Aorta (tissue), 5 donors: Measurements from ENCODE around the gene EFHD2. TPM values are rescaled to one million over a fixed set of nuclear protein-coding genes. Genes with fewer than 3 reads are reported as not detected.

Source experiments
- ATAC-seq: fragments of 200-7000 bp; cut with Tn5 transposase; one replicate; pipeline ENCODE4 v1.9.1; 2022; ENCODE audit warnings: moderate library complexity; ENCODE audit not compliant: low FRiP score
- DNase-seq, 2 donors: peaks; one replicate each; pipeline ENCODE4 v3.0.0-alpha.2; 2020
- H3K27ac ChIP-seq, 2 donors: one replicate each; pipeline ENCODE4 v1.5.1; 2013; ENCODE audit warnings: low read length in 2 of 2, mild to moderate bottlenecking in 2 of 2, moderate library complexity in 2 of 2, control low read depth in 1 of 2, inconsistent platforms in 1 of 2, low read depth in 1 of 2
- H3K27me3 ChIP-seq, 2 donors: one replicate each; pipeline ENCODE4 v1.6.1; 2013; ENCODE audit warnings: control low read depth in 1 of 2, low read length in 1 of 2, mild to moderate bottlenecking in 1 of 2, moderate library complexity in 1 of 2; ENCODE audit not compliant: insufficient read depth in 2 of 2, control insufficient read depth in 1 of 2
- H3K36me3 ChIP-seq, 2 donors: one replicate each; pipeline ENCODE4 v1.6.1; 2013; ENCODE audit warnings: control low read depth in 1 of 2, low read length in 1 of 2, mild to moderate bottlenecking in 1 of 2; ENCODE audit not compliant: insufficient read depth in 2 of 2, control insufficient read depth in 1 of 2
- H3K4me1 ChIP-seq, 2 donors: one replicate each; pipeline ENCODE4 v1.6.1; 2013; ENCODE audit warnings: low read length in 2 of 2, control low read depth in 1 of 2, mild to moderate bottlenecking in 1 of 2, moderate library complexity in 1 of 2; ENCODE audit not compliant: insufficient read depth in 2 of 2, control insufficient read depth in 1 of 2
- H3K4me3 ChIP-seq, 2 donors: one replicate each; pipeline ENCODE4 v1.5.1; 2013; ENCODE audit warnings: low read length in 2 of 2, control low read depth in 1 of 2, mild to moderate bottlenecking in 1 of 2
- H3K9me3 ChIP-seq: one replicate; pipeline ENCODE4 v1.6.1; 2013; ENCODE audit warnings: mild to moderate bottlenecking, low read length; ENCODE audit not compliant: control insufficient read depth
- WGBS, 2 donors: extraction: QIAGEN DNeasy Blood & Tissue Kit; methylation state at CpG; one replicate each; pipeline ENCODE4 v1.1.7; 2013; 5-methylcytosine and 5-hydroxymethylcytosine counted together
- intact Hi-C, 2 donors: fragments of 100-400 bp; cut with DNase I; formaldehyde crosslinking; loops; one replicate each; pipeline versions ENCODE4 v1.14.2 to v1.15.0; 2022
- polyA plus RNA-seq, 2 donors: library from polyadenylated mRNA; stranded (reverse); fragments of 200-250 nt; gene quantifications; one replicate each; pipeline ENCODE4 v1.2.3, GENCODE V29; 2013
- total RNA-seq, 2 donors: library from RNA; stranded (reverse); fragmentation: NEBNext Ultra II Directional; extraction: Animal tissue kit (Norgen Biotek cat#: 25700); gene quantifications; one replicate each; pipeline ENCODE4 v1.2.1, GENCODE V29; 2021
- donor health status: healthy with polysubstance abuse.
- donor health status: Bipolar disorder and iron deficiency.
- donor health status: DM: no; HTN: no; CAD: no.
- donor health status: DM: no; HTN: no; CAD: no.
- donor health status: DM: yes; HTN: yes; CAD: no.

The EFHD2 gene
- total and polyA plus RNA-seq, 4 donors = 17.9 to 43.7 (median 35.9) TPM

DNA sequence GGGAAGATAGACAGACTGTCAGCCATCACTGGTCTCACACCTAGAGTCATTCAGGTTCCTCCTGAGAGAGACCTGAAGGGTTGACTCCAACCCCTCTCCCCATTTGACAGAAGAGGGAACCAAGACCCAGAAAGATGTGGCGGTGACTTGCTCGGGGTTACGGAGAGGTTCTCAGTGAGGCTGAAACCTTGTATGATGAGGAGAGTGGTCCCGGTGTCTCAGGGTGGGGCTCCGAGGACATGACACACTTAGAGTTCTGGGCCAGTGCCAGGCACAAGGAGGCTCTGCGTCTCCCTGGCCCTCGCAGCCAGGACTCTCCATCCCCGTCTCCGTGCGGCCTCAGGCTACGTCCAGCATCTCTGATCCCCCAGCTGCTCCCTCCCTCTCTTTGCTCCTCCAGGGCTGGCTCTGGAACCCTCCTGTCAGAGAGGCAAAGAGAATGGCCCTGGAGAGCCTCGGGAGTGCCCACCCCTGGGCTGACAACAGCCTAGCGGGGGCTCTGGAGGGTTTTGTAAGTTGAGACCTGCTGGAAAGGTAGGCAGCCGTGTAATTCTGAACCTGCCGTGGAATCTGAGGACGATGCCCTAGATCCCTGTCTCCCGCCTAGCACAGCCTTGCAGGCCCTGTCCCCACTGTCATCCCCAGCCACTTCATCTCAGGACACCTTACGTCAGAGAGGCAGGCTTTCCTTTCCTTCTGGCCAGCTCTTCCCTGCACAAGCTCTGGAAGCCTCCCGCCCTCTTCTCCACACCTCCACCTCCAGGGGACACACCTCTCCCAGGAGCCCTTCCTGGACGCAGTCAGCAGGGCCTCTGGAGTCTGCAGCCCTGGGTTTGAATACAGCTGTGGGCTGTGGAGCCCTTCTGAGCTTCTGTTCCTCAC, 4.1 kb downstream of the EFHD2 start:
- no peaks in the 10 kb centered on the region for H3K27me3 ChIP-seq
- H3K27ac ChIP-seq = no peak overlapping the region
- intact Hi-C loops = no loop called here
- no peak for ATAC-seq
- H3K4me1 ChIP-seq = no peaks in the 10 kb centered on the region
- no peak overlapping the region for H3K4me3 ChIP-seq
- whole genome bisulfite sequencing, 2 donors = 96 to 98% methylated on average over 20 of the region's 20 CpGs
- H3K36me3 ChIP-seq = no peaks in the 10 kb centered on the region
- no peaks in the 10 kb centered on the region for H3K9me3 ChIP-seq
- no peak for DNase-seq

DNA sequence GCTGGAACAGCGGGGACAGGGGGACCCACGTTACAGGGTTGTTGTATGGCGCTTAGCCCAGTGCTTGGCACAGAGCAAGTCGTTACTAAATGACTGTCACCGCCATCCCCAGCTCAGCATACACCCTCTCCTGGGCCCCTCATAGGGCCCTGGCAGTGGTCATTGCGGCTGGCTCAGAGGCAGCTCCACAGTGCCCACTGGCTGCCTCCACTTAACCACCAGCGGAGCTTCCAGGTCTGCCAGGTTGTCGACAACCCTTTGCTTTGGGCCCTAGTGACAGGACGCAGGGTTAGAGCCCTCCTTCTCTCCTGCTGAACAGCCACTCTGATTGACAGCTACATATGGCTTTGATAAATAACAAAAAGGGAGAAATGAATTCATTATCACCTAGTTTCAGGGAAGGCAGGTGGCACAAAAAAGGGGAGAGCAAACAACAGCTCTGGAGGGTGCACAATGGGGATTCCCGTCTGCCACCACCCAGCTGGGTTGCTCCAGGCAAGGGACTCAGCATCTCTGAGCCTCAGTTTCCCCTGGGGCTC, 4.8 kb downstream of the EFHD2 start:
- intact Hi-C loops = no loop called here
- no peaks in the 10 kb centered on the region for H3K9me3 ChIP-seq
- WGBS, 2 donors = 97 to 98% methylated on average over 10 of the region's 10 CpGs
- no peaks in the 10 kb centered on the region for H3K4me1 ChIP-seq
- H3K4me3 ChIP-seq = no peak overlapping the region
- ATAC-seq = no peak
- no peaks in the 10 kb centered on the region for H3K36me3 ChIP-seq
- no peak overlapping the region for H3K27ac ChIP-seq
- no peaks in the 10 kb centered on the region for H3K27me3 ChIP-seq
- DNase-seq = no peak

DNA sequence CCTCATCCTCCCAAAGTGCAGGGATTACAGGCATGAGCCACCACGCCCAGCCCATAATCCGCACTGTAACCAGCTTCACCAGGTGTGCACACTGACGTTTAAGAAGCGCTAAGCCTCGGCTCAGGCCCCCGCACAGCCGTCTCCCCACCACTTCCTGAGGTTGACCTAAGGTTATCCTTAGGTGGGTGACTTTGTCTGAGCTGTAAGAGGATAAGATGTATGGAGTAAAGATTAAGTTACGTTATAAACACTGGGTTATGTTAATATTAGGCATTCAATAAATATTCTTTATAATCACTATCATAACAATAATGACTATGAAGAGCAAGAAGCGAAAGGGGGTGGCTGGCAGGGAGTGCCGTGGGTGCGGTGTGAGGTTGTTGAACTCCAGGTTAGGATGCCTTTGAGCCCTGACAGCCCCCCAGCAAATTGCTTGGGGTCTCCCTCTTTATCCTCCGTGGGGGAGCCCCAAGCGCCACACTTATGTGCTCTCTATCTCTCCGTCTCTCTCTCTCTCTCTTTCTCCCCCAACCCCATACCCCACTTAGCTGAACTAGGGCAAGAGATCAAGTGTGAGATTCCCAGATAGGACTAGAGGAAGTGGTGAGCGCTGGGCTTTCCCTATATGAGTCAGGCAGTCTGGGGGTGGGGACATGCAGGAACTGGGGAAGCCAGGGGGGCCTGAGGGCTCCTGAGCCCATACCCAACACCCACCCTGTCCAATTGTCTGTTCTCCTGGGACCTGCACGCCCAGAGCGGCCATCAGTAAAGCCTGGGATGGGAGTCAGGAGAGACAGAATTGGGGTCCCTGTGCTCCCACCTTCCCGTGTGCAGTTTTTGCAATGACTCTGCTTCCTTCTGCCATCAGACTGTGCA, 7.6 kb downstream of the EFHD2 start:
- WGBS, 2 donors = 89 to 90% methylated on average over 18 of the region's 18 CpGs
- Histone ChIP-seq H3K27ac (no peak overlapping the region), H3K27me3 (no peaks in the 10 kb centered on the region), H3K9me3 (no peaks in the 10 kb centered on the region), H3K4me3 (no peak overlapping the region), H3K36me3 (no peaks in the 10 kb centered on the region), H3K4me1 (no peaks in the 10 kb centered on the region)
- intact Hi-C loops = no loop called here
- DNase-seq = peak in 1 of 2 donors; percentile 75
- ATAC-seq = no peak

DNA sequence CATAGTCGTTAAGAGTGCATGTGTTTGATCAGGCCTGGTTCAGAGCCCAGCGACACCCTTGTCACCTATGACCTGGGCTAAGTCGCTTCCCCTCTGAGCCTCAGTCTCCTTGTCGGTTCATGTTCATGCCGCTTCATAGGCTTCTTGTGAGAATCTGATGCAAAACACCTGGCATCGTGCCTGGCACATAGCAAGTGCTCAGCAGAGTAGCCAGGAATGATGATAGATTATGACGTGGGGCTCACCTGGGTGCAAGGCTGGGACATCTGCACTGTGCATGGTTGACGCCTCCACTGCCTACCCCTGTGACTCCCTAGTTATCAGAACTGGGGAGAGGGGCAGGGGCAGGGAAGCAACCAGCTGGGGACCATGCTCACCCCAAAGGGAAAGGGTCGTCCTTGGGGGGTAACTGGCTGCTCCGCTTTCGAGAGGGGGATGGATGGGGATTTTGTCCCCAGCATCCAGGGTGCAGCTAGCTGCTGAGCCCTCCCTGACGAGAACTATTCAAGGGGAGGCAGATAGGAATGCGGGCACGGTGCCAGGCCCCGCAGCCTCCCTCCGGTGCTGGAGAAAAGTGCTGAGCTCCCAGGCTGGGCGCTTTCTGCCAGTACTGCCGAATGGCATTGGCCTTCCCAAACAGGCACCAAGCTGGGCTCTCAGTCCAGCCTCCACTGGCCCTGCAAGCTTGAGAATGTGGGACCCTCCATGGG, 9.3 kb downstream of the EFHD2 start:
- intact Hi-C loops = no loop called here
- no peak overlapping the region for H3K27ac ChIP-seq
- DNase-seq (no peak), ATAC-seq (no peak)
- H3K9me3 ChIP-seq = no peaks in the 10 kb centered on the region
- H3K27me3 ChIP-seq = no peaks in the 10 kb centered on the region
- no peaks in the 10 kb centered on the region for H3K4me1 ChIP-seq
- no peak overlapping the region for H3K4me3 ChIP-seq
- WGBS, 2 donors = 82% methylated on average over 18 of the region's 18 CpGs
- H3K36me3 ChIP-seq = no peaks in the 10 kb centered on the region

DNA sequence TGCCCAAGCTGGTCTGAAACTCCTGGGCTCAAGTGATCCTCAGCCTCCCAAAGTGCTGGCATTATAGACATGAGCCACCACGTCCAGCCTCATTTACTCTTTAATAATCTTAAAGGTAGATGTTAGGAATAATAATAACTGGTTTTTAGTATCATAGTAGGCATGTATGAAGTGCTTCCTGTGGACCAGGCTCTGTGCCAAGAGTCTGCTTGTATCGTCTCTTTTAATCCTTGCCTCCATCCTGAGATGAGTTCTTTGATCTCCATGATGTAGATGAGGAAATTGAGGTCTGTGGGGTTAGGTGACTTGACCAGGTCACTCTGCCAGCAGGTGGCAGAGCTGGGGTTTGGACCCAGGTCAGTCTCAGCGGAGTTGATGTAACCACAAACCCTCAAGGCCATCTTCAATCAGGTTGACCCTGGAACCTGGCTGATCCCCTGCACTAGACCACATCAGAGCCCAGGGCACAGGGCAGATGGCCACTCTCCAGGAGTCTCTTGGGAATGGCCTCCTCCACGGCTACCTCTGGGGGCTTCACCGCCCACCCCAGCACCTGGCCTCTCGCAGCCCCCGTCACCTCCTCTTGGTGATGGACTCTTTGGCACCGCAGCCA, 11.3 kb downstream of the EFHD2 start:
- Histone ChIP-seq H3K4me1 (no peaks in the 10 kb centered on the region), H3K9me3 (no peaks in the 10 kb centered on the region), H3K27ac (no peak overlapping the region), H3K4me3 (no peak overlapping the region), H3K27me3 (no peaks in the 10 kb centered on the region), H3K36me3 (no peaks in the 10 kb centered on the region)
- DNase-seq (no peak), ATAC-seq (no peak)
- 94 to 95% methylated on average over 8 of the region's 8 CpGs for WGBS, 2 donors
- intact Hi-C loops = no loop called here

DNA sequence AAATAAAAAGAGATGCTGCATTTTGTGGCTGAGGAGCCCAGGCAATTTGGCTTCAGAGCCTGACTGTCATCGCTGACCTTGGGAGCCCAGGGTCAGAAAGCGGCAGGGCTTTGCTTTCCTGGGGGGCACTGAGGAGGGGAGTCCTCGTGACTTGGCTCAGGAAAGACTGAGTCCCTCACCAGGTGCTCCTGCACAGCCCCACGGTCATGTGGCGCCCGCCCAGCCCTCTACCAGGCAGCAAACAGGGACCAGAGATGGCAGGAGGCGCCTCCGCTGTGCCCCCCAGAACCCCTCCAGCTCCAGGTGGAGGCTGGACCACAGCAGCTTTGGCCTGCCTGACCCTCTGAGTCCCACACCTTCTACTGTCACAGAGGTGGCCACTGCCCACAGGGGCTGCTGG, 13.2 kb downstream of the EFHD2 start:
- Histone ChIP-seq H3K27me3 (no peaks in the 10 kb centered on the region), H3K4me3 (no peak overlapping the region), H3K4me1 (no peaks in the 10 kb centered on the region), H3K36me3 (no peaks in the 10 kb centered on the region), H3K9me3 (no peaks in the 10 kb centered on the region), H3K27ac (no peak overlapping the region)
- DNase-seq (no peak), ATAC-seq (no peak)
- WGBS, 2 donors = 98% methylated on average over 8 of the region's 8 CpGs
- intact Hi-C loops = no loop called here

DNA sequence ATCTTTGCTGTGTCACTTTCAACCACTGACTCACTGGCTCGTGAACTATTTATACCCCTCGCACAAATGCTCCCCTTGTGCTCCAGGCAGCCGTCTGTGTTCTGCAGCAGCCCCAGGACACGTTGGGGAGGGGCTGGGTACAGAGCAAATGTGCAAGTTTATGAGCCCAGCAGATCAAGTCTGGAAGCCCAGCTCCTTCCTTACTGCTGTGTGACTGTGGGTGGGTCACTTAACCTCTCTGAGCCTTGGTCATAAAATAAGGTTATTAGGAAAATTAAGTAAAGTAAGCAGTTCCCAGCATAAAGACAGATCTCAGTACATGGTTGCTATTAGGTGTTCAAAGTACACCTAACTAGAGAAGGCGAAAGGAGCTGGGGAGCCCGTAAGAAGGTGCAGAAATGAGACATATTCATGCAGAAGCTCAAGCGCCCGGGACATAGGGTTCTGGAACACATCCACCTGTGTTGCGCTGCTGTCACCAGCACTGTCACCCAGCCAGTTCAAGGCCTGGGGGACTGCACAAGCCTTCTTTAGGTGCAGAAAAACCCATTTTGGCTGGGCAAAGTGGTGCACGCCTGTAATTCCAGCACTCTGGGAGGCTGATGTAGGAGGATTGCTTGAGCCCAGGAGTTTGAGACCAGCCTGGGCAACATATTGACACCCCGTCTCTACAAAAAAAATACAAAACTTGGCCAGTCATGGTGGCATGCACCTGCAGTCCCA, 13.8 kb downstream of the EFHD2 start:
- Histone ChIP-seq H3K27me3 (no peaks in the 10 kb centered on the region), H3K9me3 (no peaks in the 10 kb centered on the region), H3K4me1 (no peaks in the 10 kb centered on the region), H3K4me3 (no peak overlapping the region), H3K36me3 (no peaks in the 10 kb centered on the region), H3K27ac (no peak overlapping the region)
- ATAC-seq (no peak), DNase-seq (no peak)
- 94 to 95% methylated on average over 11 of the region's 11 CpGs for WGBS, 2 donors
- intact Hi-C loops = no loop called here
